Esophagus muscularis mucosa (tissue), 4 donors: ENCODE measurements around the gene GRK1.

Experiments
- EP300 ChIP-seq: sonication (generic); formaldehyde crosslinking; IDR thresholded peaks from one replicate; pipeline ENCODE4 v1.6.1; 2017; ENCODE audit warnings: antibody characterized with exemption
- POLR2A ChIP-seq: fragments of 450-650 bp; IDR thresholded peaks from one replicate; pipeline ENCODE4 v1.6.1; 2017; ENCODE audit warnings: antibody characterized with exemption, moderate library complexity, mild to moderate bottlenecking, low read depth
- POLR2AphosphoS5 ChIP-seq, 2 donors: sonication (generic); formaldehyde crosslinking; IDR thresholded peaks; one replicate each; pipeline ENCODE4 v1.6.1; 2017; ENCODE audit warnings: antibody characterized with exemption in 2 of 2
- TF ChIP-seq, protein P1 (sequence below), 3 experiments: fragments of 200-600 bp in 2 of 3; fragments of 450-650 bp in 1 of 3; sonication (generic) in 2 of 3; IDR thresholded peaks; one replicate each; pipeline ENCODE4 v1.5.1; 2017 to 2019; ENCODE audit warnings: antibody characterized with exemption in 3 of 3, mild to moderate bottlenecking in 2 of 3, moderate library complexity in 1 of 3

DNA sequence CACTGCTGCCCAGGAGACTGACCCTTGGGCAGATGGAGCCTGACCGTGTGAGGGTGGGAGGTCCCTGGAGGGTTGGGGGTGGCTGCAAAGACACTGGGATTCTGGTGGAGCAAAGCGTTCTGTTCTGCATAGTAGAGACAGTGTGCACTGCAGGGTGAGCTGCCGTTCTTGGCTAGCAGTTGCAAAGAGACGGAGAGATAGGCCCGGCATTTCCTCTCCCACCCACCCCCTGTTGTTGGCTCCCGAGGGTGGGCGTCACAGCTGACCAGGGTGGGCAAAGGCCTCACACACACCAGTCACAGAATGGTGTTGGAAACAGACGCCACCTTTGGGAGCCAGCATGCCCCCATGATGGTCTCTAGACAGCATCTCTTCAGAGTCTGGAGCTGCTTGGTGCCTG is 103.4 kb downstream of the GRK1 start:
- no peak for TF ChIP-seq POLR2A
- TF ChIP-seq, protein P1, sequence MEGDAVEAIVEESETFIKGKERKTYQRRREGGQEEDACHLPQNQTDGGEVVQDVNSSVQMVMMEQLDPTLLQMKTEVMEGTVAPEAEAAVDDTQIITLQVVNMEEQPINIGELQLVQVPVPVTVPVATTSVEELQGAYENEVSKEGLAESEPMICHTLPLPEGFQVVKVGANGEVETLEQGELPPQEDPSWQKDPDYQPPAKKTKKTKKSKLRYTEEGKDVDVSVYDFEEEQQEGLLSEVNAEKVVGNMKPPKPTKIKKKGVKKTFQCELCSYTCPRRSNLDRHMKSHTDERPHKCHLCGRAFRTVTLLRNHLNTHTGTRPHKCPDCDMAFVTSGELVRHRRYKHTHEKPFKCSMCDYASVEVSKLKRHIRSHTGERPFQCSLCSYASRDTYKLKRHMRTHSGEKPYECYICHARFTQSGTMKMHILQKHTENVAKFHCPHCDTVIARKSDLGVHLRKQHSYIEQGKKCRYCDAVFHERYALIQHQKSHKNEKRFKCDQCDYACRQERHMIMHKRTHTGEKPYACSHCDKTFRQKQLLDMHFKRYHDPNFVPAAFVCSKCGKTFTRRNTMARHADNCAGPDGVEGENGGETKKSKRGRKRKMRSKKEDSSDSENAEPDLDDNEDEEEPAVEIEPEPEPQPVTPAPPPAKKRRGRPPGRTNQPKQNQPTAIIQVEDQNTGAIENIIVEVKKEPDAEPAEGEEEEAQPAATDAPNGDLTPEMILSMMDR (IDR thresholded peaks at IDR 0.05) = no peak
- no peak for TF ChIP-seq EP300
- no peak for TF ChIP-seq POLR2AphosphoS5 (IDR thresholded peaks at IDR 0.05)
